K562 (cell line): ENCODE results near the gene ELFN2. TPM values are rescaled to one million over a fixed set of nuclear protein-coding genes. Genes with fewer than 3 reads are reported as not detected.

Source experiments
- ATAC-seq: fragments of 200-7000 bp; cut with Tn5 transposase; 3 replicates; pipeline ENCODE4 v1.9.1; 2020; ENCODE audit warnings: moderate library complexity
- BruUV-seq: library from RNA; stranded (reverse); fragments of 400-500 nt; replicated peaks from 2 replicates; lab custom pipeline; 2021; lab: Mats Ljungman, UMichigan
- CTCF ChIA-PET: fragments of 300-600 bp; formaldehyde crosslinking; extraction: SDS; loops from one replicate; lab custom pipeline; 2021; ENCODE audit warnings: low intra/inter-chr PET ratio; lab: Yijun Ruan, JAX
- POLR2A ChIA-PET: fragments of 300-600, 350-650 bp; sonication (Branson Sonifier 250); formaldehyde crosslinking; extraction: SDS; loops from one replicate; lab custom pipeline; 2021; ENCODE audit warnings: antibody characterized with exemption, inconsistent platforms; lab: Yijun Ruan, JAX
- DNase-seq, 4 experiments: peaks; one replicate each; pipeline versions ENCODE4 v3.0.0 to v3.0.0-alpha.2; 2011 to 2018; ENCODE audit warnings: low spot score in 3 of 4, mixed read lengths in 3 of 4; ENCODE audit errors: extremely low read depth in 1 of 4
- FAIRE-seq: peaks from 2 replicates; lab custom pipeline; 2011; peaks lifted over from hg19 to GRCh38; lab: Jason Lieb, UNC
- H2AFZ ChIP-seq: 2 replicates; pipeline ENCODE4 v1.6.0; 2011; ENCODE audit warnings: low read depth, low read length, control low read depth, inconsistent platforms
- H3K27ac ChIP-seq: fragments of 200-600 bp; 3 replicates; pipeline ENCODE4 v1.8.0; 2011; ENCODE audit warnings: low read depth, mild to moderate bottlenecking, control low read depth, inconsistent platforms, low read length, moderate library complexity, mixed read lengths; ENCODE audit errors: extremely low read depth
- H3K27me3 ChIP-seq, 2 experiments: fragments of 300-600 bp in 1 of 2; 2 replicates in 1 of 2; 3 replicates in 1 of 2; pipeline versions ENCODE4 v1.6.0 to v1.8.0; 2011; ENCODE audit warnings: inconsistent platforms in 2 of 2, low read length in 2 of 2, mild to moderate bottlenecking in 1 of 2, mixed read lengths in 1 of 2, moderate library complexity in 1 of 2; ENCODE audit not compliant: control insufficient read depth in 2 of 2, insufficient read depth in 2 of 2
- H3K36me3 ChIP-seq: fragments of 300-600 bp; 3 replicates; pipeline ENCODE4 v1.8.0; 2011; ENCODE audit warnings: mild to moderate bottlenecking, low read length, inconsistent platforms; ENCODE audit not compliant: control insufficient read depth, insufficient read depth
- H3K4me1 ChIP-seq, 2 experiments: fragments of 200-600 bp in 1 of 2; replicated peaks in 1 of 2; 2 replicates in 1 of 2; 3 replicates in 1 of 2; pipeline versions ENCODE4 v1.5.1 to v1.8.0; 2011; ENCODE audit warnings: inconsistent platforms in 2 of 2, low read length in 2 of 2, mild to moderate bottlenecking in 1 of 2, mixed read lengths in 1 of 2, moderate library complexity in 1 of 2; ENCODE audit not compliant: control insufficient read depth in 2 of 2, insufficient read depth in 2 of 2
- H3K4me2 ChIP-seq: 2 replicates; pipeline ENCODE4 v1.6.1; 2011; ENCODE audit warnings: low read length, control low read depth, inconsistent platforms, mixed read lengths; ENCODE audit not compliant: insufficient read depth
- H3K4me3 ChIP-seq: fragments of 200-600 bp; sonication (generic), shearing (Covaris generic); 2 replicates; pipeline ENCODE4 v1.5.1; 2016; ENCODE audit warnings: control low read depth, inconsistent platforms
- H3K79me2 ChIP-seq: fragments of 200-600 bp; 3 replicates; pipeline ENCODE4 v1.8.0; 2011; ENCODE audit warnings: low read length, inconsistent platforms; ENCODE audit not compliant: control insufficient read depth, insufficient read depth
- H3K9ac ChIP-seq, 2 experiments: 2 replicates each; pipeline versions ENCODE4 v1.6.0 to v1.6.1; 2011; ENCODE audit warnings: low read depth in 2 of 2, low read length in 2 of 2, control low read depth in 1 of 2, inconsistent platforms in 1 of 2, mild to moderate bottlenecking in 1 of 2, mixed read lengths in 1 of 2; ENCODE audit not compliant: insufficient read depth in 1 of 2
- H3K9me1 ChIP-seq: one replicate; pipeline ENCODE4 v1.6.0; 2011; ENCODE audit warnings: inconsistent platforms, mild to moderate bottlenecking, low read length, moderate library complexity; ENCODE audit not compliant: control insufficient read depth, insufficient read depth
- H3K9me3 ChIP-seq: replicated peaks from 2 replicates; pipeline ENCODE4 v1.5.1; 2011; ENCODE audit warnings: low read depth, low read length, inconsistent platforms; ENCODE audit not compliant: control insufficient read depth, insufficient read depth
- H4K20me1 ChIP-seq: replicated peaks from 2 replicates; pipeline ENCODE4 v1.6.1; 2011; ENCODE audit warnings: low read length, inconsistent platforms, mixed read lengths; ENCODE audit not compliant: control insufficient read depth, insufficient read depth
- CEBPB ChIP-seq: fragments of 450-650 bp; IDR thresholded peaks from 2 replicates; pipeline ENCODE4 v1.6.1; 2016; ENCODE audit warnings: missing genetic modification characterization, missing compliant biosample characterization
- MTF1 ChIP-seq: fragments of 250-450 bp; sonication (Bioruptor Pico); IDR thresholded peaks from 2 replicates; pipeline ENCODE4 v1.9.0; 2021; ENCODE audit warnings: moderate library complexity, mild to moderate bottlenecking, inconsistent platforms, borderline replicate concordance
- TCF3 ChIP-seq: sonication (generic); formaldehyde crosslinking; IDR thresholded peaks from 2 replicates; pipeline ENCODE4 v1.4.0; 2020; ENCODE audit warnings: mild to moderate bottlenecking, missing genetic modification reagents
- TSC22D4 ChIP-seq: fragments of 450-650 bp; IDR thresholded peaks from 2 replicates; pipeline ENCODE4 v1.6.1; 2016; ENCODE audit warnings: missing genetic modification characterization, missing biosample characterization, control low read depth
- ZNF316 ChIP-seq: fragments of 450-650 bp; IDR thresholded peaks from 2 replicates; pipeline ENCODE4 v1.6.1; 2016
- ZNF668 ChIP-seq: fragments of 250-450 bp; sonication (Bioruptor Pico); IDR thresholded peaks from 2 replicates; pipeline ENCODE4 v1.8.0; 2022; ENCODE audit warnings: mild to moderate bottlenecking, inconsistent platforms
- whole genome bisulfite sequencing: fragments of 100-300 bp; shearing (Covaris generic); methylation state at CpG from one replicate; pipeline ENCODE4 v1.1.6; 2016; ENCODE audit warnings: low coverage, mixed read lengths; ENCODE audit not compliant: insufficient coverage; ENCODE audit errors: missing lambda C conversion rate; 5-methylcytosine and 5-hydroxymethylcytosine counted together
- in situ Hi-C: fragments of 300-500 bp; cut with MboI; formaldehyde crosslinking; loops from 4 replicates; pipeline ENCODE4 v1.15.0; 2018; ENCODE audit warnings: inconsistent platforms, mixed read lengths
- intact Hi-C: fragments of 100-400 bp; cut with micrococcal nuclease; formaldehyde crosslinking; loops from 2 replicates; pipeline ENCODE4 v1.14.2; 2022
- polyA plus RNA-seq, 8 experiments: library from polyadenylated mRNA; depleted of rRNA in 4 of 8; stranded (reverse) in 5 of 8; unstranded in 3 of 8; fragments of >200 nt; fragmentation: Nextera tagmentation in 2 of 8; fragmentation: Illumina TruSeq in 1 of 8; extraction: Ambion mirVana in 2 of 8; extraction: Trizol in 1 of 8; gene quantifications; 2 replicates each; pipeline versions ENCODE4 v1.2.1 to v1.2.3, GENCODE V29; 2011 to 2014; ENCODE audit warnings: inconsistent platforms in 1 of 8, missing spikeins in 1 of 8
- total RNA-seq, 7 experiments: library from RNA; depleted of rRNA in 6 of 7; stranded (reverse); fragments of >200 nt in 6 of 7; fragmentation: Illumina TruSeq in 2 of 7; extraction: Trizol in 2 of 7; gene quantifications; 2 replicates each; pipeline versions ENCODE4 v1.2.1 to v1.2.3, GENCODE V29; 2011 to 2021; ENCODE audit warnings: low replicate concordance in 1 of 7

ELFN2 gene
- total and polyA plus RNA-seq, 9 of the 15 experiments (the other 6 are each of a cell fraction or from before 2014, with no cell fraction given), result not detected

DNA sequence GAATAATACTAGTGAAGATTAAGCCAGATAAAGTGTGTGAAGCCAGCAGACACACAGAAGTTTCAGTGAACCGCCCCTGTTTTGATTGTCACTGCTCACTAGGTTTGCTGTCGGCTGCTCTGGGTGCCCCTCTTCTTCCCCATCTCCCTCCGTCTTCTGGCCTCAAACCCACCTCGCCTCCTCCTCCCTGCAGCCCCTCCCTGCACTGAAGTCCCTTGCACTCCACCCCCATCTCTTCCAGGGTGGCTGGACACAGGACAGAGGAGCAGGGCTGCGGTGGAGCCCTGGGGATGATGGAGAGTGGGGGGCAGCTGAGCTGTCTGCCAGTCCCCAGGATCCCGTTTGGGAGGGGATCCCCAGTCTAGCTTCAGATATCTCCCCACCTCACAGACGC is 91.5 kb downstream of the ELFN2 start:
- POLR2A ChIA-PET, result interaction anchor here (0.7 kb wide), 1 partner anchor 35 kb away, joined by 3 read pairs; no protein-coding TSS in a partner anchor
- WGBS, result 7% methylated on average over 3 of the region's 7 CpGs
- DNase-seq, result no peak
- H3K9me1 ChIP-seq, result no peaks in the 10 kb centered on the region
- ATAC-seq, result no peak
- H3K4me1 ChIP-seq, result peaks cover 0 to 39% of the 10 kb centered on the region in 2 experiments; a peak in 3 of 5 replicates
- TF ChIP-seq MTF1 (CRISPR knock-in tag) (no peak), CEBPB (tag) (no peak), TCF3 (no peak), ZNF668 (CRISPR knock-in tag) (no peak), TSC22D4 (tag) (no peak), ZNF316 (no peak)
- intact Hi-C loops, result no loop called here
- H3K9ac ChIP-seq, result no peak overlapping the region
- H4K20me1 ChIP-seq, result no peaks in the 10 kb centered on the region; the same call in 1 of the 2 replicates
- CTCF ChIA-PET, result no interaction called here
- H2AFZ ChIP-seq, result no peak overlapping the region
- no peak overlapping the region for H3K27ac ChIP-seq
- no peaks in the 10 kb centered on the region for H3K36me3 ChIP-seq
- H3K4me2 ChIP-seq, result no peak overlapping the region
- H3K27me3 ChIP-seq, result peaks cover 16 to 61% of the 10 kb centered on the region in 2 experiments; a peak in 4 of 5 replicates
- no peaks in the 10 kb centered on the region for H3K9me3 ChIP-seq
- no peak overlapping the region for H3K4me3 ChIP-seq
- FAIRE-seq, result no peak
- no peaks in the 10 kb centered on the region for H3K79me2 ChIP-seq
- in situ Hi-C loops, result no loop called here
- BruUV-seq, result no TSS peak
